OCI-M1 (cell line): ENCODE measurements around the gene B3GNT2.

ENCODE experiments used
- DNase-seq: peaks from one replicate; lab custom pipeline; 2025; lab: John Stamatoyannopoulos, UW

Gene B3GNT2

GRCh38 chr2:62205554-62205953 is 9.6 kb downstream of the B3GNT2 start:
- no peak for DNase-seq

DNA sequence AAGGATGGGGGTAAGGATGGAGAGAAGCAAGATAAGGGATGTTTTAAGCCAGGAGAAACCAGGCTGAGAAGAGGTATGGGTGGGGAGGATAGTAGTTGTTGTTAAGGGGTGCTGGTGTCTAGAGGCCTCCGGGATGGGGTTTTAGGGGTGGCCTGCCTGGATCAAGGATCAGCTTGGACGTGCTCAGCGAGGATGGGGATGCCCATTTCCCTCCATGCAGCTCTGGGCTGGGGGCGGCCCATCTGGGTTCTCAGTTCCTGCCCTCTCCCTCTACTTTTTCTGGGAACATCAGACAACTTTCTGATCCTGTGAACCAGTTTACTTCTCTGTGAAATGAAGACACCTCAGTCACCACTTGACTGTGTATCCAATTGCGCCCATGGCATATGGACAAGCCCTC is 10.1 kb downstream of the B3GNT2 start:
- DNase-seq, result no peak

GRCh38 chr2:62207491-62207890 is 11.6 kb downstream of the B3GNT2 start:
- DNase-seq, result no peak

DNA sequence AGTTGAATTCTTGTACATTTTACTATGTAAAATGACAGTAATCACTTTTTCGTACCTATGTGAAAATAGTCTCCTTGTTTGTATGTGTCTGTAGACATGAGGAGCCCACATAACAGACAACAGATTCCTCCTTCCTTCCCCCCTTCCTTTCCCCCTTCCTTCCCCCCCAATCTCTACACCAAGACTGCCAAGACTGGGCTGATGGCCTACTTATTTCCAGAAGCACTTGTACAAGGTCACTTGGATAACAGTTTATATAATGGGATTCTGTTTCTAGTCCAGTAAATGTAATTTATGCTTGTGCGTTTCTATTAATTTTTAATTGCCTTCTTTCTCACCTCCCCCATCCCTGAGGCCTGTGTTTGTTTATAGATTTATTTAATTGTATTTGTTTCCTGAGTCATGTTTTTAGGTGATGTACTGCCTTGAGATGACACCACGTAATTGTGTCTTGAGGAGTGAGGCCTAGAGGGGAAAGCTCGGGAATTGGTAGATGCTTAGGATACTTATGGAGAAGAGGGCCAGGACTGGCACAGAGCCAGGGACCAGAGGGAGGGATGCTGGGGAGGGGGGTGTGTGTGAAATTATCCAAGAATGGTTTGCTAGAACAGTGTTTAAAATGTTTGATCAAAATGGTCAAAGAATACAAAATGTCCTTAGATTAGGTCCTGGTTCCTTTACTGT is 12.3 kb downstream of the B3GNT2 start:
- no peak for DNase-seq

DNA sequence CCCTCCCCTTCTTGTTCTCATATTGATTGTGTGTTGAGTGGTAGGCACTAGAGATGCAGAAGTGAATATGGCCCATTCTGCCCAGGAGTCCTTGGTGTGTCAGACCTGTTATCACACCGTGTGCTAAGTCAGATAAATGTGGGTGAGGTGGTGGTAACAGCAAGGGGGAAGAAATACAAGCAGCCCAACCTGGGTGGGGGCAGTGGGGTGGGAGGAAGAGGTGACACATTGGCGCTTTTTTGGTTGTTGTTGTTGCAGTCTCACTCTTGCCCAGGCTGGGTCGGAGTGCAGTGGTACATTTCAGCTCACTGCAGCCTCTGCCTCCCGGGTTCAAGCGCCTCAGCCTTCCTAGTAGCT is 12.8 kb downstream of the B3GNT2 start:
- no peak for DNase-seq

DNA sequence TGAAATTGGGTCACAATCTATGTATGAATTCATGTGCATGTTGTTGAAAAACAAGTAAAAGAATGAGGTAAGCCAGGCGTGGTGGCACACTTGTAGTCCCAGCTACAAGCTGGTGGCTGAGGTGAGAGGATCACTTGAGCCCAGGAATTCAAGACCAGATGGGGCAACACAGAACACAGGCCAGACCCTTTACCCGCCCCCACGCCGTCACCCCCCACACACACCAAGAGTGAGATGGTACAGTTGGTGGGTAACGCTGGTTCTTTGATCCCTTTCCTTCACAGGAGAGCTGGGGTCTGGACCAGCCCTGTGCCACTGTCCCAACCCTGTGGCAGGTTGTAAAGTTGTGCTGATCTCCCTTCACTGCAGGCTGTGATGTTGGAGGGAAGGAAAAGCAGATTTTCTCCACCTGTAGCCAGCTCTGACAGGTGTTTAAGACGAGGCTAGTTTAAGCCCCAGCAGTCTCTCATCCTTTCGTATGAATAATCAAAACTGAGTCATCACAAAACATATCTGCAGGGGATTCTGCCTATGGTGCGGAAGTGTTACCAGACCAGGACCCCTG is 13.6 kb downstream of the B3GNT2 start:
- no peak for DNase-seq

- DNase-seq, result peak; percentile 11
These were observed 19.6 kb downstream of the B3GNT2 start for GRCh38 chr2:62215306-62216064.

- DNase-seq, result no peak
These were observed 20.2 kb downstream of the B3GNT2 start for GRCh38 chr2:62216113-62216512.

DNA sequence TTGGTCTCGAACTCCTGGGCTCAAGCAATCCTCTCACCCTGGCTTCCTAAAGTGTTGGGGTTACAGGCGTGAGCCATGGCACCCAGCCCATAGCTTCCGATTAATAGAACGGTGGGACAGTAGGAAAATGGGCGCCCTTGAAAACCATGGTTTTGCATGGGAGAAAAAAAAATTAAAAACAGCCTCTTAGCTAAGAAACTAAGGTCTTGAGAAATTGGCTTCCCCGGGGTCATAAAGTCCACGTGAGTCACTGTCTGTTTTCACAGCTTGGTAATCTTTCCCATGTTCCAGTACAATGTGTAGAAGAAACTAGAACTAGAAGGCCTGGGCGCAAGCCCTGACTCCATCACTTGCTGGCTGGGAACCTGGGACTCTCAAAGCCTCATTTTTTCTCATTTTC is 20.7 kb downstream of the B3GNT2 start:
- DNase-seq, result no peak

DNA sequence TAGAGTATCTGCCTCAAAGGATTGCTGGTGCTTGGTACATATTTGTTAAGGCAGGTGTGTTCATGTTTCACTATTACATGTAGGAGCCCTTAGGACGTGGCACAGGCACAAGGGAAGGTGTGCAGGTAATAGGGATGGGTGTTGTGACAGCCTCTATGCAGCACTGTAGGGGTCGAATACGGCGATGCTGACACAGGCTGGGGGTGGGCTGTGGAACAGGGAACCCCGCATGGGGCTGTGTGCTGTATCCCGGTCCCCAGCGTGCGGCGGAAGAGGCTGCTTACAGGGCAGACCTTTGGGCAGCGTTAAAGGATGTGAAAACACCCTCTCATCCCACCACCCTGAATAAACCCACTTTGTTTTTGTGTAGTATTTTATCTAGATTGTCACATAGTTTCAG is 21.5 kb downstream of the B3GNT2 start:
- no peak for DNase-seq

GRCh38 chr2:62217970-62218369 is 22.1 kb downstream of the B3GNT2 start:
- no peak for DNase-seq

- DNase-seq, result no peak
These were observed 23.7 kb downstream of the B3GNT2 start for GRCh38 chr2:62219407-62220159.

- peak; percentile 31 for DNase-seq
These were observed 25.2 kb downstream of the B3GNT2 start for GRCh38 chr2:62221141-62221540.

DNA sequence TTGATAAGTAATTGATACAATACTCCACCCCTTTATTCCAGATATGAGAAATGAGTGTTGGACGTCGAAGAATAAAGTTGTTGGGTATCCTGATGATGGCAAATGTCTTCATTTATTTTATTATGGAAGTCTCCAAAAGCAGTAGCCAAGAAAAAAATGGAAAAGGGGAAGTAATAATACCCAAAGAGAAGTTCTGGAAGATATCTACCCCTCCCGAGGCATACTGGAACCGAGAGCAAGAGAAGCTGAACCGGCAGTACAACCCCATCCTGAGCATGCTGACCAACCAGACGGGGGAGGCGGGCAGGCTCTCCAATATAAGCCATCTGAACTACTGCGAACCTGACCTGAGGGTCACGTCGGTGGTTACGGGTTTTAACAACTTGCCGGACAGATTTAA is 26.3 kb downstream of the B3GNT2 start:
- DNase-seq, result no peak

DNA sequence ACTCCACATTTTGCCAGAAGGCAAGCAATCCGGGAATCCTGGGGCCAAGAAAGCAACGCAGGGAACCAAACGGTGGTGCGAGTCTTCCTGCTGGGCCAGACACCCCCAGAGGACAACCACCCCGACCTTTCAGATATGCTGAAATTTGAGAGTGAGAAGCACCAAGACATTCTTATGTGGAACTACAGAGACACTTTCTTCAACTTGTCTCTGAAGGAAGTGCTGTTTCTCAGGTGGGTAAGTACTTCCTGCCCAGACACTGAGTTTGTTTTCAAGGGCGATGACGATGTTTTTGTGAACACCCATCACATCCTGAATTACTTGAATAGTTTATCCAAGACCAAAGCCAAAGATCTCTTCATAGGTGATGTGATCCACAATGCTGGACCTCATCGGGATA is 26.8 kb downstream of the B3GNT2 start:
- DNase-seq, result no peak

DNA sequence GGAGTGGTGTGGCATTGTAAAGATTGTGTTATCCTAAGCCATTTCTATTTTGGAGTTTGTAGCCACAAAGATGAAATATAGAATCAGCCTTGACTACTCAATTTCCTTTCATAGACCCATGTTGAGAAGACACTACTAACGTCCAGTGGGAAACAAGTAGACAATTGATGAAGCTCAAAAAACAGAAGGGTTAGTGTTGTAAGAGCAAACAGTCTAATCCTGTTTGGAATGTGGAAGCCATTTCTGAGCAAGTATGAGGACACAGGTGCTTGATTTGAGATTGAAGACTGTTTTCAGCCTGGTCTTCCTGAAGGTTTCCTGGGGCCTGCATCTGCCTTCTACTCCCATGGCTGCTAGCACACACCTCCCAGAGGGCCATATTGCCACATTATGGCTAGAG is 29.1 kb downstream of the B3GNT2 start:
- no peak for DNase-seq

DNA sequence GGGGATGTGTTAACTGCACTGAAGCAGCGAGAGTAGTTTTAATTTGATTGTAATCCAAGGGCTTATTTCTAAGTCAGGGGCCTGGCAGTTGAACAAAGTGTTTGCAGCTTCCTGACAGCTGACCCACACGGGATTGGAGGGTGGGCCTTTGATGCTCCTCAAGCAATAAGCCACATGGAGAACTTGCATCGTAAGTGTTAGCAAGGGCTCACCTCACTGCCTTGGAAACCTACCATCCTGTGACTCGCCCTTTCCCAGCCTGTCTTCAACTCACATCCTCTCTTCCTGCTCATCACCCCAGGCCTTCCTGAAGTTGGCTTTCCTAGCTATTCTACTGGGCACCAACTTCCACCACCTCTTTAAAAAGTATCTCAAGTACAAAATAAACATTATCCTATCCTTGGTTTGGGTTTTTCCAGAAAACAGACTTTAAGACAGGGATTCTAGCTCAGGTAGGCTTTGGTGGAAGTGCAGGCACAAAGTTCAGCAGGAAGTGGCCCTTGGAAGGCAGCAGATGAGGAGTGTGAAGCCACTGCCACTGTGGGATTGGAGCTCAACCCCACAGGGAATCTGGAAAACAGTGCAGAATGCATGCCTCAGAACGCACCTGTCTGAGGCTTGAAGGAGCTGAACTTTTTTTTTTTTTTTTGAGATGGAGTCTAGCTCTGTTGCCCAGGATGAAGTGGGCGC is 31.6 kb downstream of the B3GNT2 start:
- no peak for DNase-seq

DNA sequence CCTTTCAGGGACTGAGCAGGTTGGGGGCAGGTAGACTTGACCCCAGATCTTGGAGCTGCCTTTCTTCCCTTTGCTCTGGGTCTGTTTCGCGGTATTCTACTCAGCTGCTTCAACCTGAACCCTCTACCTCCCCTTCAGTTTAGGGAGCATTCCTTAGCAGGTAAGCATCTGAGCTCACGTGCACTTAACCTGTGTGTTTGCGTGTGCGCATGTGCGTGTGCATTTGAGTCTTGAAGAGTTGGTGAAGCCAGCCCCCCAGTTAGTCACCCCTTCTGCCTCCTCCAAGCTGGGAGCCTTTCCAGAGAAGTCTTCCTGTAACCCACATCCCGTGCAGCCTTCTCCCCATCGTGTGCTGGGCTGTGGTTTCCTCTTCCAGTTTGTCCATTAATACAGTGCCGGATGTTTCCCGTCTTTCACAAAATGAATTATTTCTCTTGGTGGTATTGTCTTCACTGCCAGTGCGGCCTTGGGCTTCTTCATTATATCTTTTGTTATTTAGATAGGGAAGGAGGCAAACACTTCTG is 33.2 kb downstream of the B3GNT2 start:
- no peak for DNase-seq

GRCh38 chr2:62231541-62231940 is 35.6 kb downstream of the B3GNT2 start:
- no peak for DNase-seq

- DNase-seq, result no peak
These were observed 39.1 kb downstream of the B3GNT2 start for GRCh38 chr2:62234755-62235655.

DNA sequence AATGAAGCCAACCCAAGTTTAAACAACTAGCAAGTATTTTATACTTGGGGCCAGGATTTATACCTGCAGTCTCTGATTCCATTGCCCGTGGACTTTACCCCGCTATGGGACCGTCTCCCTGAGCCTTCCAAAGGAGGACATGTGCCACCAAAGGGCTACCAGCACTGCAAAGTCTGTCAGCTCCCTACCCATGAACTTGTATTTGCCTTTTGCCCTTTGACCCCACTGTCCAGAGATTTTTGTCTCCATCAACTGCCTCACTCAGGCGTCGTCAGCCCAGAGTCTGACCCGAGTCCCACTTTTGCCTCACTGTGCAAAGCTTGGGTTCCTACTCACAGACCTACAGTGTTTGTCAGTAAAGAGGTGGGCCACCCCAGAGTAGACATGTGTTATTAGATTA is 40.6 kb downstream of the B3GNT2 start:
- no peak for DNase-seq
